Measurements from ENCODE around the gene AUTS2.

Gene AUTS2

DNA sequence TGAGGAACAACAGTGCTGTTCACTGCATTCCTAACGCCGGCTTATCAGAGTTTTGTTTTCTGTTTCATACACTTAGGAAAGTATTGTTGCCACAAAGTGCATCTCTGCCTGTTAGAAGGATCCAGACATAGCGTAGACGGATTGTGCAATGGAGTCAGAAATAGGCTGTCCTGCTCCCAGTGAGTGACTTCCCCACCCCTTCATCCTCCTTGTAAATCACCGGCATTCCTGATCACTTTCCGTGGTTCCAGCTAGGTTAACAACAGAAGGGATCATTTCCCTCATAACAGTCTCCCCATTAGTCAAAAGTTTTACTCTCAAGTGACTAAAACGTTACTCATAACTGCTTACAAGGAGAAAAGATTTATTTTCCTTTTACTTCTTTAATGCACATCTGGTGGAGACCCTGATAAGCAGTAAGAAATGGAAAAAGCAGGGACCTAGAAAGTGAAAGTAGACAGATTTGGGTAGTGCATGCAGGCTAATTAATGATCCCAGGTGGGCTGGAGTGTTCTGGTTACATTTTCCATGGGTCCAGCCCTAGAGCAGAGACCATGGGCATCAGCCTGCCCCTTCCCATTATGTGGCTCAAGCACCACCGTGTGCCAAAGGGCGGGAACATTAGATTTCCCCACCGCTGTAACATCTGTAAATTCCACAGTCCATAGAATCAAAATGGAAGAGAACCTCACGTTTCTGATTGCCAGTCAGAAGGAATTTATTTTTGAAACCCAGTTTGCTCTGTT is 1138.6 kb downstream of the AUTS2 start:
- TF ChIP-seq GABPA (IDR thresholded peaks at IDR 0.05; ENCODE audit: low read depth), result no peak
- TF ChIP-seq CTCF (IDR thresholded peaks at IDR 0.05; ENCODE audit: insufficient read depth, low read length), result no peak
- TF ChIP-seq, protein P1, sequence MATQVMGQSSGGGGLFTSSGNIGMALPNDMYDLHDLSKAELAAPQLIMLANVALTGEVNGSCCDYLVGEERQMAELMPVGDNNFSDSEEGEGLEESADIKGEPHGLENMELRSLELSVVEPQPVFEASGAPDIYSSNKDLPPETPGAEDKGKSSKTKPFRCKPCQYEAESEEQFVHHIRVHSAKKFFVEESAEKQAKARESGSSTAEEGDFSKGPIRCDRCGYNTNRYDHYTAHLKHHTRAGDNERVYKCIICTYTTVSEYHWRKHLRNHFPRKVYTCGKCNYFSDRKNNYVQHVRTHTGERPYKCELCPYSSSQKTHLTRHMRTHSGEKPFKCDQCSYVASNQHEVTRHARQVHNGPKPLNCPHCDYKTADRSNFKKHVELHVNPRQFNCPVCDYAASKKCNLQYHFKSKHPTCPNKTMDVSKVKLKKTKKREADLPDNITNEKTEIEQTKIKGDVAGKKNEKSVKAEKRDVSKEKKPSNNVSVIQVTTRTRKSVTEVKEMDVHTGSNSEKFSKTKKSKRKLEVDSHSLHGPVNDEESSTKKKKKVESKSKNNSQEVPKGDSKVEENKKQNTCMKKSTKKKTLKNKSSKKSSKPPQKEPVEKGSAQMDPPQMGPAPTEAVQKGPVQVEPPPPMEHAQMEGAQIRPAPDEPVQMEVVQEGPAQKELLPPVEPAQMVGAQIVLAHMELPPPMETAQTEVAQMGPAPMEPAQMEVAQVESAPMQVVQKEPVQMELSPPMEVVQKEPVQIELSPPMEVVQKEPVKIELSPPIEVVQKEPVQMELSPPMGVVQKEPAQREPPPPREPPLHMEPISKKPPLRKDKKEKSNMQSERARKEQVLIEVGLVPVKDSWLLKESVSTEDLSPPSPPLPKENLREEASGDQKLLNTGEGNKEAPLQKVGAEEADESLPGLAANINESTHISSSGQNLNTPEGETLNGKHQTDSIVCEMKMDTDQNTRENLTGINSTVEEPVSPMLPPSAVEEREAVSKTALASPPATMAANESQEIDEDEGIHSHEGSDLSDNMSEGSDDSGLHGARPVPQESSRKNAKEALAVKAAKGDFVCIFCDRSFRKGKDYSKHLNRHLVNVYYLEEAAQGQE (IDR thresholded peaks at IDR 0.05; ENCODE audit: insufficient replicate concordance, low read depth), result no peak
- TF ChIP-seq POLR2AphosphoS5 (IDR thresholded peaks at IDR 0.05; ENCODE audit: low read depth), result no peak
- TF ChIP-seq SPI1 (IDR thresholded peaks at IDR 0.05; ENCODE audit: borderline replicate concordance, low read depth), result no peak
- no peaks in the 10 kb centered on the region for H3K27me3 ChIP-seq (ENCODE audit: insufficient read depth, poor library complexity, severe bottlenecking)
- DNase-seq (ENCODE audit: low read depth in 1 of 2, low spot score in 1 of 2), result no peak
- no peak overlapping the region for H3K27ac ChIP-seq (replicated peaks)
- H3K4me3 ChIP-seq (replicated peaks; ENCODE audit: insufficient read depth, low read length), result no peak overlapping the region

- H3K27ac ChIP-seq (replicated peaks), result no peak overlapping the region
- no peaks in the 10 kb centered on the region for H3K27me3 ChIP-seq (ENCODE audit: insufficient read depth, poor library complexity, severe bottlenecking)
- no peak overlapping the region for H3K4me3 ChIP-seq (replicated peaks; ENCODE audit: insufficient read depth, low read length)
- DNase-seq (ENCODE audit: low read depth in 1 of 2, low spot score in 1 of 2), result no peak
- TF ChIP-seq SPI1 (IDR thresholded peaks at IDR 0.05; ENCODE audit: borderline replicate concordance, low read depth), result no peak
- TF ChIP-seq CTCF (IDR thresholded peaks at IDR 0.05; ENCODE audit: insufficient read depth, low read length), result no peak
- TF ChIP-seq POLR2AphosphoS5 (IDR thresholded peaks at IDR 0.05; ENCODE audit: low read depth), result no peak
- TF ChIP-seq, protein P1 (IDR thresholded peaks at IDR 0.05; ENCODE audit: insufficient replicate concordance, low read depth), result no peak
- no peak for TF ChIP-seq GABPA (IDR thresholded peaks at IDR 0.05; ENCODE audit: low read depth)
Measured at GRCh38 chr7:70738151-70738885, 1140.0 kb downstream of the AUTS2 start.

DNA sequence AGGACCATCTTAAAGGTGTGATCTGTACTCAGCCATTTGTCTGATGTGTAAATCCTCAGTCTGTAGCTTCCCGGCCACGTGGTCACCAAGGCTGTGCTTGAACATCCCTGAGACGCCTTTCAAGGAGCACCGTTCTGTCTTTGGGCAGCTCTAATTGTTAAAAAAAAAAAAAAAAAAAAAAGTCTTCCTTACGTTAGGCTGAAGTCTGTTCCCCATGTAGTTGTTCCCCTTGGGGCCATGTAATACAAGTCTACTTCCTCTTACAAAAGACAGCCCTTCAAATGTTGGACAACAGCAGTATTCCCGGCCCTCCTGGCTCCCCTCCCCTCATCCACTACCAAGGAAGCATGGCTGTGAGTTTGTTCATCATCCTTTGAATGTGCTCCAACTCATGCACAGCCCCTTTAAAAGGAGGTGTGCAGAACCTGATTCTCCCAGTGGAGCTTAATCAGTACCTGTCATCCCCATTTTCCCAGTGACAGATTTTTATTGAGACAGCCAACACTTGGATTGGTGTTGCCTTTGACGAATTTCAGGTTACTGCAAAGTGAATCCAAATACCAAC is 1141.5 kb downstream of the AUTS2 start:
- TF ChIP-seq GABPA (IDR thresholded peaks at IDR 0.05; ENCODE audit: low read depth), result no peak
- TF ChIP-seq, protein P1 (IDR thresholded peaks at IDR 0.05; ENCODE audit: insufficient replicate concordance, low read depth), result no peak
- TF ChIP-seq SPI1 (IDR thresholded peaks at IDR 0.05; ENCODE audit: borderline replicate concordance, low read depth), result no peak
- no peak for TF ChIP-seq CTCF (IDR thresholded peaks at IDR 0.05; ENCODE audit: insufficient read depth, low read length)
- no peak for TF ChIP-seq POLR2AphosphoS5 (IDR thresholded peaks at IDR 0.05; ENCODE audit: low read depth)
- Histone ChIP-seq H3K27ac (replicated peaks) (no peak overlapping the region), H3K4me3 (replicated peaks; ENCODE audit: insufficient read depth, low read length) (no peak overlapping the region), H3K27me3 (ENCODE audit: insufficient read depth, poor library complexity, severe bottlenecking) (no peaks in the 10 kb centered on the region)
- DNase-seq (ENCODE audit: low read depth in 1 of 2, low spot score in 1 of 2), result peak in 1 of 2 experiments; percentile 4

All from HL-60 (cell line).